Heart left ventricle (tissue), 16 donors: ENCODE results near the gene LIG3. TPM values are rescaled to one million over a fixed set of nuclear protein-coding genes. Genes with fewer than 3 reads are reported as not detected.

Experiments
- ATAC-seq, 4 donors: fragments of 200-7000 bp; cut with Tn5 transposase; one replicate each; pipeline ENCODE4 v1.9.1; 2020 to 2022; ENCODE audit warnings: moderate library complexity in 4 of 4, mild to moderate bottlenecking in 3 of 4, moderate number of reproducible peaks in 1 of 4
- DNase-seq, 5 donors: peaks; one replicate each; pipeline ENCODE4 v3.0.0-alpha.2; 2020
- H3K27ac ChIP-seq, 12 donors: fragments of 200-600 bp; sonication (generic) in 4 of 12; one replicate each; pipeline versions ENCODE4 v1.5.0 to v1.8.0; 2016 to 2022; ENCODE audit warnings: mild to moderate bottlenecking in 2 of 12
- H3K27me3 ChIP-seq, 9 donors: fragments of 200-600 bp; sonication (generic) in 2 of 9; one replicate each; pipeline versions ENCODE4 v1.5.1 to v1.8.0; 2016 to 2022; ENCODE audit warnings: mild to moderate bottlenecking in 3 of 9
- H3K36me3 ChIP-seq, 9 donors: fragments of 200-600 bp; sonication (generic) in 2 of 9; one replicate each; pipeline versions ENCODE4 v1.5.0 to v1.8.0; 2018 to 2022; ENCODE audit warnings: mild to moderate bottlenecking in 2 of 9
- H3K4me1 ChIP-seq, 12 donors: fragments of 200-600 bp; sonication (generic) in 4 of 12; one replicate each; pipeline versions ENCODE4 v1.5.0 to v1.8.0; 2016 to 2022; ENCODE audit warnings: mild to moderate bottlenecking in 3 of 12
- H3K4me3 ChIP-seq, 12 donors: fragments of 200-600 bp; sonication (generic) in 4 of 12; one replicate each; pipeline versions ENCODE4 v1.5.0 to v1.8.0; 2017 to 2022; ENCODE audit warnings: mild to moderate bottlenecking in 9 of 12, moderate library complexity in 4 of 12
- H3K9me3 ChIP-seq, 12 donors: fragments of 200-600 bp; sonication (generic) in 4 of 12; one replicate each; pipeline versions ENCODE4 v1.5.0 to v1.8.0; 2016 to 2022; ENCODE audit warnings: mild to moderate bottlenecking in 1 of 12
- CTCF ChIP-seq, 12 donors: fragments of 200-600 bp; sonication (generic) in 4 of 12; IDR thresholded peaks; one replicate each; pipeline versions ENCODE4 v1.5.0 to v1.8.0; 2018 to 2022; ENCODE audit warnings: antibody characterized with exemption in 12 of 12, mild to moderate bottlenecking in 5 of 12
- POLR2A ChIP-seq, 2 donors: fragments of 450-650 bp; IDR thresholded peaks; one replicate each; pipeline ENCODE4 v1.6.1; 2017; ENCODE audit warnings: antibody characterized with exemption in 2 of 2, mild to moderate bottlenecking in 2 of 2, moderate library complexity in 2 of 2
- WGBS, 4 donors: extraction: QIAGEN DNeasy Blood & Tissue Kit in 2 of 4; methylation state at CpG; one replicate each; pipeline versions ENCODE4 v1.1.5 to v1.1.7; 2013 to 2018; 5-methylcytosine and 5-hydroxymethylcytosine counted together
- intact Hi-C, 10 donors: fragments of 100-400 bp; cut with DNase I; formaldehyde crosslinking; loops; one replicate each; pipeline versions ENCODE4 v1.11.1 to v1.14.2; 2022
- polyA plus RNA-seq, 2 donors: library from polyadenylated mRNA; stranded (reverse); fragments of 200-250 nt; gene quantifications; one replicate each; pipeline ENCODE4 v1.2.3, GENCODE V29; 2013
- total RNA-seq, 9 donors: library from RNA; depleted of rRNA in 2 of 9; stranded (reverse); fragments of >200 nt in 2 of 9; fragmentation: NEBNext Ultra II Directional in 3 of 9; extraction: Animal tissue kit (Norgen Biotek cat#: 25700) in 3 of 9; gene quantifications; one replicate each; pipeline versions ENCODE4 v1.1.0 to v1.2.4, GENCODE V29; 2016 to 2023
- donor health status: ischemic (EF 13 %, LVEDD 7.1; RV severe dilation, severe dysfunction).
- donor health status: healthy with polysubstance abuse.
- donor health status: DM: no; HTN: yes; CAD: no.
- donor health status: DM: no; HTN: no; CAD: no.
- donor health status: ischemic (EF 25% LVEDD 6.9; RV normal size, moderate dysfunction).
- donor health status: ischemic (EF 25% LVEDD 5.7; RV mildly dilated, moderate dysfunction).
- donor health status: healthy.
- donor health status: DM: yes; HTN: yes; CAD: no.
- donor health status: ischemic (EF 35%, LVEDD 5.7; RV mildly dilated, moderate dysfunction).
- donor health status: nonischemic (EF 11% LVEDD 7.7; RV severe dilation, severe dysfunction).
- donor health status: DM: yes; HTN: yes; CAD: no.
- donor health status: PGD.
- donor health status: ischemic (EF 29% LVEDD 5.4; RV normal size, mild dysfunction).
- donor health status: nonischemic (EF 23%, LVEDD 6.1; RV moderate dilation, normal function).

The LIG3 gene
- total and polyA plus RNA-seq, 11 donors, result 4.0 to 27.0 (median 20.2) TPM

GRCh38 chr17:34974179-34974578 is 6.1 kb upstream of the LIG3 start:
- intact Hi-C loops, result no loop called here
- Histone ChIP-seq H3K4me1 (peaks cover 0 to 1% (median 0%) of the 10 kb centered on the region in 12 donors), H3K27me3 (no peaks in the 10 kb centered on the region), H3K4me3 (no peak overlapping the region), H3K36me3 (peaks cover 0 to 9% (median 0%) of the 10 kb centered on the region in 9 donors), H3K9me3 (no peaks in the 10 kb centered on the region), H3K27ac (no peak overlapping the region)
- 45 to 79% (median 63%) methylated on average over 2 of the region's 2 CpGs for WGBS, 4 donors
- no peak for ATAC-seq
- DNase-seq, result no peak
- TF ChIP-seq POLR2A (IDR thresholded peaks at IDR 0.05) (no peak), CTCF (IDR thresholded peaks at IDR 0.05) (no peak)

- 85 to 91% (median 90%) methylated on average over 3 of the region's 3 CpGs for WGBS, 4 donors
- DNase-seq (no peak), ATAC-seq (no peak)
- Histone ChIP-seq H3K36me3 (peaks cover 0 to 1% (median 0%) of the 10 kb centered on the region in 9 donors), H3K27ac (no peak overlapping the region), H3K4me1 (peaks cover 0 to 8% (median 7%) of the 10 kb centered on the region in 12 donors), H3K9me3 (no peaks in the 10 kb centered on the region), H3K27me3 (no peaks in the 10 kb centered on the region), H3K4me3 (no peak overlapping the region)
- intact Hi-C loops, result no loop called here
- TF ChIP-seq POLR2A (IDR thresholded peaks at IDR 0.05), result no peak
- no peak for TF ChIP-seq CTCF (IDR thresholded peaks at IDR 0.05)
Observed at GRCh38 chr17:34974794-34975785, 5.2 kb upstream of the LIG3 start.

- DNase-seq (no peak), ATAC-seq (no peak)
- 88 to 93% (median 91%) methylated on average over 7 of the region's 7 CpGs for WGBS, 4 donors
- peaks cover 0 to 28% (median 18%) of the 10 kb centered on the region in 12 donors for H3K4me1 ChIP-seq
- H3K9me3 ChIP-seq, result no peaks in the 10 kb centered on the region
- H3K4me3 ChIP-seq, result no peak overlapping the region
- peaks cover 0 to 15% (median 7%) of the 10 kb centered on the region in 9 donors for H3K36me3 ChIP-seq
- TF ChIP-seq CTCF (IDR thresholded peaks at IDR 0.05) (no peak), POLR2A (IDR thresholded peaks at IDR 0.05) (no peak)
- H3K27ac ChIP-seq, result no peak overlapping the region
- H3K27me3 ChIP-seq, result no peaks in the 10 kb centered on the region
- intact Hi-C loops, result no loop called here
Observed at GRCh38 chr17:34979153-34979552, 1.2 kb upstream of the LIG3 start.

- peak overlapping the region; percentile 69 to 98 (median 92) for H3K4me3 ChIP-seq
- WGBS, 4 donors, result 14 to 19% (median 18%) methylated on average over 15 of the region's 15 CpGs
- ATAC-seq, result peak in 1 of 4 donors; percentile 23
- no peak for DNase-seq
- H3K4me1 ChIP-seq, result peaks cover 0 to 28% (median 18%) of the 10 kb centered on the region in 12 donors
- no peaks in the 10 kb centered on the region for H3K9me3 ChIP-seq
- H3K36me3 ChIP-seq, result peaks cover 0 to 17% (median 7%) of the 10 kb centered on the region in 9 donors
- intact Hi-C loops, result loop anchor here in 8 of 10 donors (1.0 to 10.0 kb wide), 8 partner anchors 17 to 595 kb away; partner anchors contain the start of genes CCT6B (in 4 of the 8), ZNF830 (in 4 of the 8) and PEX12 (in 2 of the 8)
- TF ChIP-seq CTCF (IDR thresholded peaks at IDR 0.05) (no peak), POLR2A (IDR thresholded peaks at IDR 0.05) (no peak)
- peak overlapping the region; percentile 95 to 100 (median 98) for H3K27ac ChIP-seq
- no peaks in the 10 kb centered on the region for H3K27me3 ChIP-seq
Observed at GRCh38 chr17:34979650-34980352, 511 bp upstream of the LIG3 start.
